ENCODE data around the gene PRPF31. TPM values are rescaled to one million over a fixed set of nuclear protein-coding genes. Genes with fewer than 3 reads are reported as not detected.

PRPF31 gene
- total RNA-seq, 2 experiments from 2014 or later: 67.5 to 71.8 TPM

DNA sequence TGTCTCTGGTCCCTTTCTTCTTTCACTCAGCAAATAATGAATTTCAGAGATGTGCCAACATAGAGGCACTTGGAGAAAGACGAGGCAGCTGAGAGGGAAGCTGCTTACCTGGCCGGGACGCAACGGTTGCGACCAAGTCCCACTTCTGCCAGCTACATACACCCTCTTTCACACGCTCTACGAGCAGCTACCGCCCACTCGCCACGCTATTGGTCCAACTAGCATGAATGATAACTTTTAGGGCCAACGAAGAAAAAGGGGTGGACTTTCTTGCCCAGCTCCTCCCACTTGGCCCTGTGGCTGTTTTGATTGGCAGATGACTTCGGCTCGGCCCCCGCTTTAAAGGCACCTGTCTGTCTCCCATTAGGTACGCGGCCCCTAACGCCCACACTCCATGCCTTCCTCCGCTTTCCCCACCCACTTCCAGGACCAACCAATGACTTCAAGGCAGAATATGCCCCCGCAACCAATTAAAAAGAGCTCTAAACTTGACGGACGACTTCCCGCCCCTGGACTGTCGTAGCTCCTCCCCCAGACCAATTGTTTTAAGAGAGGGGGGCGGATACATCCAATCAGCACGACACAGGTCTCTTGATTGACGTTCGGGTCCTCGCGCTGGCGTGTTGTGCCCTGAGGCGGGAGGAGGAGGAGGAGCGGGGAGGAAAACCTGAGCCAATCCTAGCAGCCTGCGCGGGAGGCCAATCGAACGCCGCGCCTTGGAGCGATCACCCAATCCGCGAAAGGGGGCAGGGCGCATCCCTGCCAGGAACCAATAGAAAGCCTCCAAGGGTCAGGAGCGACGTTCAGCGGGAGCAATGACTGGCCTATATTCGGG lies 21.5 kb downstream of the PRPF31 start:
- Mint-ChIP-seq H3K4me3 (peak overlapping the region; percentile 83), H3K9me3 (no peaks in the 10 kb centered on the region), H3K4me1 (ENCODE audit: low read depth) (peaks cover 37% of the 10 kb centered on the region), H3K27ac (peak overlapping the region; percentile 89), H3K36me3 (ENCODE audit: low read depth) (peaks cover 3% of the 10 kb centered on the region), H3K27me3 (ENCODE audit: low read depth) (no peaks in the 10 kb centered on the region)
- peak; percentile 100 for DNase-seq
- intact Hi-C loops (cut with micrococcal nuclease): loop anchor here (1.0 to 10.0 kb wide), 9 partner anchors 22 to 1270 kb away; partner anchors contain the start of genes LENG1, LENG8, MYADM and NDUFA3
- CTCF ChIA-PET: interaction anchor here (0.6 to 1.7 kb wide), 5 partner anchors 21 to 166 kb away, joined by 3 to 4 read pairs (median 3); partner anchors contain the start of gene MBOAT7

DNA sequence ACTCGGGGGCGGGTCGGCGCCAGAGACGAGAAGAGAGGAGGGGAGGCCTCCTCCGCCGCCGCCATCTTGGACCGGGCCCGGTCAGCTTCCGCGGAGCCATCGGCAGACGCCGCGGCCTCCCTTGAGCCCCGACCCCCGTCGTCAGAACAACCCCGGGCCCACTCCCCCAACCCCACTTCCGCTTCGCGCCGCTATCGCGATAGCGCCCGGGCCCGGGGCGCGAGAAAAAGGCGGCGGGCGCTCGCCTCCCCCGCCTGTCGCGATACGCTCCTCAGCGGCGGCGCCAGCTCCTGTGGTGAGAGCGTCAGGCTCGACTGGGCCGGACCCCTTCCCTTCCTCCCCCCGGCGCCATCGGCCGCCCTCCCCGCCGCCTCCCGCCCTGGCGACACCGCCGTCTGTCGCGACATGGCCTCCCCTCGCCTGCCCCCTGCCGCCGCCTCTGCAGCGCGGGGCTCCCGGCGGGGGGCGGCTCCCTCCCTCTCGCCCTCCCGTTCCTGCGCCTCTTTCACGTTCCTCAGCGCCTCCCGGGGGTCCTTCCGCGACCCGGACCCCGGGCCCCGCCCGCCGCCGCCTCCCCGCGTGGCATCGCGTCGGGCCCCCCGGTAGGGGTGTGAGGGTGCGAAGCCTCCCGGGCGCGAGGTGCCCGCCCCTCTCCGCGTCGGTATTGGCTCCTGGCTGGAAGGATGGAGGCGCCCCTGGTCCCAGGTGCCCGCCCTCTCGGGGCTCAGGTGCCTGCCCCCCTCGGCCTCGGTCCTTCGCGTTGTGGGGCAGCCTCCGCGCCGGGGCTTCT lies 22.3 kb downstream of the PRPF31 start, which contains the start of gene CNOT3:
TSS of gene CNOT3 (plus strand) at position 64 of the 790 bp plus-strand sequence. CDS start 5,217 bp downstream, outside the sequence.
- H3K27me3 Mint-ChIP-seq (ENCODE audit: low read depth): no peaks in the 10 kb centered on the region
- H3K4me1 Mint-ChIP-seq (ENCODE audit: low read depth): peaks cover 39% of the 10 kb centered on the region
- peak within 1 kb of the TSS; percentile 83 for H3K4me3 Mint-ChIP-seq
- H3K36me3 Mint-ChIP-seq (ENCODE audit: low read depth): peaks cover 7% of the 10 kb centered on the region
- no peaks in the 10 kb centered on the region for H3K9me3 Mint-ChIP-seq
- peak; percentile 41 for DNase-seq
- intact Hi-C loops (cut with micrococcal nuclease): loop anchor here (1.0 to 10.0 kb wide), 9 partner anchors 21 to 1269 kb away; partner anchors contain the start of genes LENG1, LENG8, MYADM and NDUFA3
- peak within 1 kb of the TSS; percentile 89 for H3K27ac Mint-ChIP-seq
- CTCF ChIA-PET: interaction anchor here (1.2 to 1.7 kb wide), 3 partner anchors 20 to 51 kb away, joined by 3 to 4 read pairs (median 3); partner anchors contain the start of gene MBOAT7

DNA sequence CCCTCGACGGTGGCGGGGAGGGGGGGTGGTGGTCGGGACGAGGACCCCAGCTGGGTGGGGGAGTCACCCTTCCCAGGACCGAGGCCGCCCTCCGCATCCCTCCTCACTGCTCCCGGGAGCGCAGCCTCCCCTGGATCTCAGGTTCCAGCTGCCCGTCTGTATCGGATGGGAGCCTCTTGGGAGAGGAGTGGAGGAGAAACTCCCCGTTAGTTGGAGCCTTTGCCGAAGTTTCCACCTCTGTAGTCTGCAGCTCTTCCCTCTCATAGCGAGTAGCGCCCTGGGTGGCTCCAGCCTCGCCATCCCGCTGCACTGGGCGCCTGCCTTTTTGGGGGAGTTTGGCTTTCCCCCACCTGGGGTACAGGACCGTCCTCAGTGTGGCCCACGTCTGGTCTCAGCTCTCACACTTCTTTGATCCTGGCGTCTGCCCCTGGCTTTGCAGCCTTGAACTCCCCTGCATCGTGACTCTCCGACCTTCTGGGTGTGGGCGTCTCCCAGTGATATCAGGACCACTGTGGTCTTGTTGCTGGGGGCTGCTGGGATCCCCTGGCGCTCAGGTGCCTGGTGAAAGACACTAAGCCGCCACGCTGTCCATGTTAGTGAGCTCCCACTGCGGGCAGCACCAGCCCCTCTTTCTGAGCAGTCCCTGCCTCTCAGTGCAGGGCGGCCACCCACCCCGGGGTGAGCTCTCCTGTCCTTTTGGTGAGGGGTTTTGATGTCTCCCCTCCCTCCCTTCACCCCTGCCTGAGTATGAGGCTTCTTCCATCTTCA lies 23.1 kb downstream of the PRPF31 start:
- CTCF ChIA-PET: interaction anchor here (0.8 kb wide), 1 partner anchor 1457 kb away, joined by 4 read pairs; no protein-coding TSS in a partner anchor
- no peak for DNase-seq
- Mint-ChIP-seq H3K4me1 (ENCODE audit: low read depth) (peaks cover 39% of the 10 kb centered on the region), H3K27me3 (ENCODE audit: low read depth) (no peaks in the 10 kb centered on the region), H3K27ac (peak overlapping the region; percentile 81), H3K36me3 (ENCODE audit: low read depth) (peaks cover 12% of the 10 kb centered on the region), H3K9me3 (no peaks in the 10 kb centered on the region), H3K4me3 (peak overlapping the region; percentile 83)
- intact Hi-C loops (cut with micrococcal nuclease): loop anchor here (5.0 to 10.0 kb wide), 2 partner anchors 1116 to 1269 kb away; partner anchors contain the start of genes PPP6R1 and UBE2S

DNA sequence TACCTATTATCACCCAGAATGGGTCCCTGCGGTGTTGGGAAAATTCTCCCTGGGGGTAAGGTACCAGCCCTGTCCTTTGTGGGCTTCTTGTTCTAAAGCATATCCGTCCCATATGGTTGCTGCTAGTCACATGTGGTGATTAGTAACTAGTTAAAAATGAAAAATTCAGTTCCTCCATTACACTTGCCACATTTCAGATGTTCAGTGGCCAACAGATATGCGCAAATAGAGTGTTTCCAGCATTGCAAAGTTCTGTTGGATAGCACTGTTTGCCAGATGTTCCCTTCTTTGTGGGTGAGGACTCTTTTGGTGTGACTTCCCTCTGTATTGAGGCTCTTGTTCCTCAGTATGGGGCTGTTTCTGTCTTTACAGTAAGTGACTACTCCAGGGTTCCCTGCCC lies 25.8 kb downstream of the PRPF31 start:
- Mint-ChIP-seq H3K36me3 (ENCODE audit: low read depth) (peaks cover 30% of the 10 kb centered on the region), H3K9me3 (no peaks in the 10 kb centered on the region), H3K4me3 (no peak overlapping the region), H3K27me3 (ENCODE audit: low read depth) (no peaks in the 10 kb centered on the region), H3K27ac (no peak overlapping the region), H3K4me1 (ENCODE audit: low read depth) (peaks cover 31% of the 10 kb centered on the region)
- DNase-seq: no peak
- CTCF ChIA-PET: no interaction called here
- intact Hi-C loops (cut with micrococcal nuclease): no loop called here

DNA sequence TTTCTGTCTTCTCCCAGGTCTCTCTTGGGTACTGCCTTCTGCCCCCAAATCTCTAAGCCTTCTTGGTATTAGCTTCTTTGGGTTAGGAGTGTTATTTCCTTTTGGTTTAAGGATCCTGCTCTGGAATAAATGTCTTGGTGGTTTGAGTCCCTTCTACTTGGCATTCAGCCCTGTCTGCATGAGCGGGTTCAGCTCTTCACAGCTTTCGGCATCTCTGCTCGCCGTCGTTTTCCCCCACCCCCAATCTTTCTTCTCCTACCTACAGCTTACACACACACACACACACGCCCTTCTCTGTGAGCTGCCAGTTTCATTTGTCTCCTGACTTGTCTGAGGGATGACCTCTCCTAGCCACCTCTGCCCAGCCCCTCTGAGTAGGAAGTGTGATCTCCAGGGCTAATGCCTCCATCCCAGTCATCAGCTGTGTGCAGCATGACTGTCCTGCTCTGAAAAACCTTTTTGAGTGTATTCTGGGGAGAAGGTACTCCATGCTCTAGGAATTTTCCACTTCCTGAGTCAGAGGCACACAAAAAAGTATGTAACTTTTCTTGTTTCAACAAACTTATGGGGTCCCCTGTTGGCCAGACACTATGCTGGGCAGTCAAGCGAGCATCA lies 26.7 kb downstream of the PRPF31 start:
- H3K36me3 Mint-ChIP-seq (ENCODE audit: low read depth): peaks cover 37% of the 10 kb centered on the region
- peaks cover 26% of the 10 kb centered on the region for H3K4me1 Mint-ChIP-seq (ENCODE audit: low read depth)
- H3K4me3 Mint-ChIP-seq: no peak overlapping the region
- no peak for DNase-seq
- H3K27me3 Mint-ChIP-seq (ENCODE audit: low read depth): no peaks in the 10 kb centered on the region
- intact Hi-C loops (cut with micrococcal nuclease): no loop called here
- CTCF ChIA-PET: no interaction called here
- H3K27ac Mint-ChIP-seq: peak overlapping the region; percentile 57
- H3K9me3 Mint-ChIP-seq: no peaks in the 10 kb centered on the region

DNA sequence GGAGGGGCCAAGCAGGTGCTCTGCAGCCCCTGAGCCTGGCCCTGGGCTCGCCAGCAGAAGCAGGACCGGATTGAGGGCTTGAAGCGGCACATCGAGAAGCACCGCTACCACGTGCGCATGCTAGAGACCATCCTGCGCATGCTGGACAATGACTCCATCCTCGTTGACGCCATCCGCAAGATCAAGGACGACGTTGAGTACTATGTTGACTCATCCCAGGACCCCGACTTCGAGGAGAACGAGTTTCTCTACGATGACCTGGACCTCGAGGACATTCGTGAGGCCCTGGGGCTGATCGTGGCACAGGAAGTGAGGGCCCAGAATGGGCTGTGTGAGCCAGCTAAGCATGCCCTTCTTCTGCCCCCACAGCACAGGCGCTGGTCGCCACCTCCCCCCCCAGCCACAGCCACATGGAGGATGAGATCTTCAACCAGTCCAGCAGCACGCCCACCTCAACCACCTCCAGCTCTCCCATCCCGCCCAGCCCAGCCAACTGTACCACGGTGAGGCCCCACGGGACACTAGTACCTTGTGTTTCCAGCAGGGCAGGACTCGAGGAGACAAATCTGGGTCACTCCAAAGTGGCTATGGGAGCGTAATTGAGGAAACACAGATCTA lies 30.1 kb downstream of the PRPF31 start:
- Mint-ChIP-seq H3K27me3 (ENCODE audit: low read depth) (no peaks in the 10 kb centered on the region), H3K36me3 (ENCODE audit: low read depth) (peaks cover 49% of the 10 kb centered on the region), H3K4me3 (no peak overlapping the region), H3K27ac (no peak overlapping the region), H3K4me1 (ENCODE audit: low read depth) (peaks cover 6% of the 10 kb centered on the region), H3K9me3 (no peaks in the 10 kb centered on the region)
- intact Hi-C loops (cut with micrococcal nuclease): no loop called here
- DNase-seq: no peak
- CTCF ChIA-PET: no interaction called here

DNA sequence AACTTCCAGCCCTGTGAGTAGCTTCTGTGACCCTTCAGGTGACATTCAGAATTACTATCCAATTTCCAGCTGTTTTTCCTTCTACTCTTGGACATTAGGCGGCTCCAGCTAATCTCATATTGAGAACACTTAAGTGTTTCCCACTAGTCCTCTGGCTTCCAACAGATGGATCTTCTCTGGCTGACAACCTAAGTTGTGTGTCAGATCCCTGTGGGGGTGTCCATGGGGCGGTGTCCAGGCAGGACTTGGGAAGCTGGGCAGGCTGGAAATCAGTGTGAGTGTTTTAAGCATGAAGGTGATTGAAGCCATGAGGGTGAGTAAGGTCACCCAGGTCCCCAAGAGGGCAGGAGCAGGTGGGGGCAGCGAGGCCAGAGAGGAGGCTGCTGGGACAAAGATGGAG lies 32.1 kb downstream of the PRPF31 start:
- DNase-seq: no peak
- Mint-ChIP-seq H3K36me3 (ENCODE audit: low read depth) (peaks cover 57% of the 10 kb centered on the region), H3K4me1 (ENCODE audit: low read depth) (peaks cover 2% of the 10 kb centered on the region), H3K9me3 (no peaks in the 10 kb centered on the region), H3K27me3 (ENCODE audit: low read depth) (no peaks in the 10 kb centered on the region), H3K4me3 (no peak overlapping the region), H3K27ac (no peak overlapping the region)
- intact Hi-C loops (cut with micrococcal nuclease): no loop called here
- CTCF ChIA-PET: no interaction called here

DNA sequence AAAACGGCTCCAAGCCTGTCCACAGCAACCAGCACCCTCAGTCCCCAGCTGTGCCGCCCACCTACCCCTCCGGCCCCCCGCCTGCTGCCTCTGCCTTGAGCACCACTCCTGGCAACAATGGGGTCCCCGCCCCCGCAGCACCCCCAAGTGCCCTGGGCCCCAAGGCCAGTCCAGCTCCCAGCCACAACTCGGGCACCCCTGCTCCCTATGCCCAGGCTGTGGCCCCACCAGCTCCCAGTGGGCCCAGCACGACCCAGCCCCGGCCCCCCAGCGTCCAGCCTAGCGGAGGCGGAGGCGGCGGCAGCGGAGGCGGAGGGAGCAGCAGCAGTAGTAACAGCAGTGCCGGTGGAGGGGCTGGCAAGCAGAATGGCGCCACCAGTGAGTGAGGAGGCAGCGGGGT lies 32.6 kb downstream of the PRPF31 start:
- peaks cover 53% of the 10 kb centered on the region for H3K36me3 Mint-ChIP-seq (ENCODE audit: low read depth)

DNA sequence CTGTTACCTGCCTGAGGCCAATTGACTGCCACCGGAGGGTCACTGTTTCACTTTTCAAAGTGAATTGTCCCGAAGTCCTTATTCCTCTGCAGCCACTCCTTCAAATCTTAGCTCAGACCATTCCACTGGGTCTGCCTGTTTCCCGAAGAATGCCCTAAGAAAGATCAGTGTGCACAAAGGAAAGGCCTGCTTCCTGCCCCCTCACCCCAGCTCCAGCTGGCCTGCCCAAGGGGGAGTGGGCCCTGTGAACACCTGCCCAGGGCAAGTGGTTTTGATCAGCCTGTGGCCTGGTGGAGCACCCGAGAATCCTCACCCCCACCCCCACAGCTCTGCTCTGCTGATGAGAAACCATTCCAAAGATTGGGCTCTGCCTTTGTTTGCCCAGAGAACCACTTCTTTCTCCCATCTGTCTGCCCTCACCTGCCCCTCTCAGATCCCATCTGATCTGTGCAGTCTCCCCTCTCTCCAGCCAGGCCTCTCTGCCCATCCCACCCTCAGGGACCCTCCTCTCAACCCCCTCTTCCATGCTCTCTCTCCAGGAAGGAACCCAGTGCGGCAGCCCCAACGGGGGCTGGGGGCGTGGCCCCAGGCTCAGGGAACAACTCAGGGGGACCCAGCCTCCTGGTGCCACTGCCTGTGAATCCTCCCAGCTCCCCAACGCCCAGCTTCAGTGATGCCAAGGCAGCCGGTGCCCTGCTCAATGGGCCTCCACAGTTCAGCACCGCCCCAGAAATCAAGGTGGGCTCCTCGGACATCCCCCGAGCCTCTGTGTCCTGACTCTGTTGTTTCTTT lies 33.7 kb downstream of the PRPF31 start:
- no peak for DNase-seq
- Mint-ChIP-seq H3K36me3 (ENCODE audit: low read depth) (peaks cover 53% of the 10 kb centered on the region), H3K4me3 (no peak overlapping the region), H3K4me1 (ENCODE audit: low read depth) (peaks cover 13% of the 10 kb centered on the region), H3K9me3 (no peaks in the 10 kb centered on the region), H3K27ac (peak overlapping the region; percentile 4), H3K27me3 (ENCODE audit: low read depth) (no peaks in the 10 kb centered on the region)
- intact Hi-C loops (cut with micrococcal nuclease): no loop called here
- CTCF ChIA-PET: no interaction called here

More for the DNA sequence above, 32.6 kb downstream of the PRPF31 start:
- Mint-ChIP-seq H3K27me3 (ENCODE audit: low read depth) (no peaks in the 10 kb centered on the region), H3K9me3 (no peaks in the 10 kb centered on the region), H3K4me1 (ENCODE audit: low read depth) (peaks cover 3% of the 10 kb centered on the region), H3K27ac (no peak overlapping the region), H3K4me3 (no peak overlapping the region)
- CTCF ChIA-PET: no interaction called here
- intact Hi-C loops (cut with micrococcal nuclease): no loop called here
- no peak for DNase-seq

DNA sequence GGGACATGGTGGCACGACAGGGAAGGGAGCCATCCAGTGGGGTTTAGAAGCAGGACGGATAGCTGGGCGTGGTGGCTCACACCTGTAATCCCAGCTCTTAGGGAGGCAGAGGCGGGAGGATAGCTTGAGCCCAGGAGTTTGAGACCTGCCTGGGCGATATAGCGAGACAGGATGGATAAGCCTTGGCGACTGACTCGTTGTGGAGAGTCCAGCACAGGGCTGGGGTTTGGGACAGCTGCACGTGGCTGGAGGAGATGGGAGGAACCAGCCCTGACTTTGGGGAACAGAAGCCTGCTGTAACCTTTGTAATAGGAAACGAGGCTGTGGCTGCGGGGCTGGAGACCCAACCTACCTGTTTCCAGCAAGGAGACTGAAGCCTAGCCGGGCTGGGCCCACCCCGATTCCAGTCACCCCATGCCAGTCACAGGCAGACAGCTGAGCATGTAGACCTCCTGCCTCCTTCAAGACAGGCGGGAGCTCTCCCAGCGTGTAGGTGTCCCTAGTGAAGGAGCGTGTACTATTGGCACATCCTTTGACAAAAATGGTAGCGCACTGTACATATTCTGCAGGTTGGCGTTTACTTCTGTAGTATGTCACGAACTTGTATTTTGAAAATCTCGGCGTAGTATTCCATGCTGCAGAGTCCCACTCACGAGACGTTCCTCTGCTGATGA lies 35.9 kb downstream of the PRPF31 start:
- Mint-ChIP-seq H3K4me3 (no peak overlapping the region), H3K9me3 (no peaks in the 10 kb centered on the region), H3K27me3 (ENCODE audit: low read depth) (no peaks in the 10 kb centered on the region), H3K27ac (no peak overlapping the region), H3K4me1 (ENCODE audit: low read depth) (peaks cover 26% of the 10 kb centered on the region), H3K36me3 (ENCODE audit: low read depth) (peaks cover 52% of the 10 kb centered on the region)
- intact Hi-C loops (cut with micrococcal nuclease): no loop called here
- CTCF ChIA-PET: no interaction called here
- no peak for DNase-seq

Data from activated naive CD4-positive, alpha-beta T cell treated with anti-CD3 and anti-CD28 coated beads for 36 hours (primary cell).